Right lobe of liver (tissue), 4 donors: ENCODE data around the gene ZNF844.

ENCODE experiments used
- CTCF ChIP-seq, 4 donors: fragments of 200-600 bp in 3 of 4; fragments of 450-650 bp in 1 of 4; IDR thresholded peaks; one replicate each; pipeline versions ENCODE4 v1.5.1 to v1.8.0; 2016 to 2022; ENCODE audit warnings: antibody characterized with exemption in 4 of 4, mild to moderate bottlenecking in 2 of 4
- POLR2A ChIP-seq: fragments of 450-650 bp; IDR thresholded peaks from one replicate; pipeline ENCODE4 v1.6.1; 2017; ENCODE audit warnings: antibody characterized with exemption, mild to moderate bottlenecking
- donor health status: DM: no; HTN: no; CAD: no.
- donor health status: DM: no; HTN: no; CAD: no.
- donor health status: DM: no; HTN: yes; CAD: no.

GRCh38 chr19:12092065-12092867, 27.7 kb downstream of the ZNF844 start:
- TF ChIP-seq POLR2A (no peak), CTCF (IDR thresholded peaks at IDR 0.05) (no peak)
